Sigmoid colon (tissue), 7 donors: ENCODE data around the gene LRIT2. TPM values are rescaled to one million over a fixed set of nuclear protein-coding genes. Genes with fewer than 3 reads are reported as not detected.

Experiments
- DNase-seq: peaks from one replicate; pipeline ENCODE4 v3.0.0-alpha.2; 2019
- H3K27ac ChIP-seq, 4 donors: fragments of 200-600 bp; sonication (generic); one replicate each; pipeline ENCODE4 v1.5.1; 2016 to 2019; ENCODE audit warnings: mild to moderate bottlenecking in 1 of 4
- H3K27me3 ChIP-seq, 3 donors: fragments of 200-600 bp; sonication (generic); one replicate each; pipeline ENCODE4 v1.5.1; 2019; ENCODE audit warnings: mild to moderate bottlenecking in 1 of 3
- H3K36me3 ChIP-seq, 4 donors: fragments of 200-600 bp; sonication (generic); one replicate each; pipeline ENCODE4 v1.5.1; 2016 to 2019
- H3K4me1 ChIP-seq, 4 donors: fragments of 200-600 bp; sonication (generic); one replicate each; pipeline ENCODE4 v1.5.1; 2017 to 2019
- H3K4me3 ChIP-seq, 4 donors: fragments of 200-600 bp; sonication (generic); one replicate each; pipeline ENCODE4 v1.5.1; 2017 to 2019; ENCODE audit warnings: mild to moderate bottlenecking in 2 of 4, moderate library complexity in 1 of 4
- H3K9me3 ChIP-seq, 4 donors: fragments of 200-600 bp in 3 of 4; sonication (generic) in 3 of 4; one replicate each; pipeline versions ENCODE4 v1.5.1 to v1.6.1; 2013 to 2019
- EP300 ChIP-seq, 4 donors: sonication (generic); formaldehyde crosslinking; IDR thresholded peaks; one replicate each; pipeline ENCODE4 v1.6.1; 2017; ENCODE audit warnings: antibody characterized with exemption in 4 of 4
- POLR2A ChIP-seq, 2 donors: fragments of 450-650 bp; IDR thresholded peaks; one replicate each; pipeline ENCODE4 v1.6.1; 2016; ENCODE audit warnings: antibody characterized with exemption in 2 of 2, mild to moderate bottlenecking in 2 of 2, moderate library complexity in 2 of 2
- POLR2AphosphoS5 ChIP-seq, 4 donors: sonication (generic); formaldehyde crosslinking; IDR thresholded peaks; one replicate each; pipeline ENCODE4 v1.6.1; 2017; ENCODE audit warnings: antibody characterized with exemption in 4 of 4
- WGBS, 2 donors: extraction: QIAGEN DNeasy Blood & Tissue Kit; methylation state at CpG; one replicate each; pipeline ENCODE4 v1.1.7; 2013; 5-methylcytosine and 5-hydroxymethylcytosine counted together
- intact Hi-C: fragments of 100-400 bp; cut with DNase I; formaldehyde crosslinking; loops from one replicate; pipeline ENCODE4 v1.15.1; 2023
- polyA plus RNA-seq, 3 donors: library from polyadenylated mRNA; stranded (reverse); fragments of 200-250 nt; gene quantifications; one replicate each; pipeline ENCODE4 v1.2.3, GENCODE V29; 2013
- total RNA-seq, 4 donors: library from RNA; depleted of rRNA; stranded (reverse); fragments of >200 nt; gene quantifications; one replicate each; pipeline ENCODE4 v1.1.0, GENCODE V29; 2016
- TF ChIP-seq, protein P1 (sequence below), 4 experiments: fragments of 450-650 bp in 3 of 4; fragments of 200-600 bp in 1 of 4; IDR thresholded peaks; one replicate each; pipeline ENCODE4 v1.5.1; 2016 to 2019; ENCODE audit warnings: antibody characterized with exemption in 4 of 4, mild to moderate bottlenecking in 3 of 4, moderate library complexity in 2 of 4
- donor health status: healthy with polysubstance abuse.
- donor health status: Bipolar disorder and iron deficiency.
- donor health status: healthy.

The LRIT2 gene
- total and polyA plus RNA-seq, 7 donors = 0.03 TPM; not detected in 6

DNA sequence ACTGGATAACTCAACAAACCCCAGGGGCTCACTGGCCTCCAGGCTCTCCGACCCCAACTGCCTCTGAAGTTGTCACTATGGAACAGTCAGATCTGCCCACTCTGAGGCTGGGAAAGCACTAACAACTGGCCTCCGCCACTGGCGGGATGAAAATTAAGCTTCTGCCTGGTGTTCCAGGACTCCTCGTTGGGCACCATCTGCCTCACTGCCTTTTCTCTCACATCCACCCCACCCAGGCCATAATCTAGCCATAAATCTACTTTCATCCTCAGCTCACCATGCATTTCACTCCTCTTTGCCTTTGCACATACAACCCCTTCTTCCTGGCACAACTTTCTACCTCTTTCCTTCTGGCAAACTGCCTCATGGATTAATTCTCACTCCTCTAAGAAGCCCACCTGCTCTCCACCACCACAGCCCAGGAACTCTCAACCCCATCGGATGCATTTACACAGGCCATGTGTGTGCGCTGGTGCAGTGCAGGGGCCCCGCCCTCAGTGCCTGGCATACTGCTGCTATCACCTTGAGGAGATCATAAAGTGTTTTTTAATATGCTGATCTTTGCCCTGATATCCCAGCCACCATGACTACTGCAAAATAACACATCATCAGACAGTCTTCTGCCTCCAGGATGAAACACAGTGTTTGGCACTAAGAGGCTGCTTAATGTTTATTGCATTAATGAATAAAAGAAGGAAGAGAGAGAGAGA is 27.0 kb downstream of the LRIT2 start:
- Histone ChIP-seq H3K27me3 (peaks cover 0 to 31% (median 14%) of the 10 kb centered on the region in 3 donors), H3K27ac (no peak overlapping the region), H3K36me3 (no peaks in the 10 kb centered on the region), H3K9me3 (no peaks in the 10 kb centered on the region), H3K4me1 (peaks cover 0 to 42% (median 33%) of the 10 kb centered on the region in 4 donors), H3K4me3 (no peak overlapping the region)
- intact Hi-C loops = no loop called here
- DNase-seq = no peak
- TF ChIP-seq POLR2AphosphoS5 (IDR thresholded peaks at IDR 0.05) = no peak
- no peak for TF ChIP-seq EP300 (IDR thresholded peaks at IDR 0.05)
- 14 to 65% methylated on average over 7 of the region's 7 CpGs for WGBS, 2 donors

GRCh38 chr10:84197643-84198042 is 27.7 kb downstream of the LRIT2 start:
- Histone ChIP-seq H3K27me3 (peaks cover 0 to 38% (median 14%) of the 10 kb centered on the region in 3 donors), H3K27ac (no peak overlapping the region), H3K9me3 (no peaks in the 10 kb centered on the region), H3K4me1 (peaks cover 0 to 42% (median 33%) of the 10 kb centered on the region in 4 donors), H3K36me3 (no peaks in the 10 kb centered on the region), H3K4me3 (no peak overlapping the region)
- no peak for TF ChIP-seq POLR2A (IDR thresholded peaks at IDR 0.05)
- TF ChIP-seq, protein P1, sequence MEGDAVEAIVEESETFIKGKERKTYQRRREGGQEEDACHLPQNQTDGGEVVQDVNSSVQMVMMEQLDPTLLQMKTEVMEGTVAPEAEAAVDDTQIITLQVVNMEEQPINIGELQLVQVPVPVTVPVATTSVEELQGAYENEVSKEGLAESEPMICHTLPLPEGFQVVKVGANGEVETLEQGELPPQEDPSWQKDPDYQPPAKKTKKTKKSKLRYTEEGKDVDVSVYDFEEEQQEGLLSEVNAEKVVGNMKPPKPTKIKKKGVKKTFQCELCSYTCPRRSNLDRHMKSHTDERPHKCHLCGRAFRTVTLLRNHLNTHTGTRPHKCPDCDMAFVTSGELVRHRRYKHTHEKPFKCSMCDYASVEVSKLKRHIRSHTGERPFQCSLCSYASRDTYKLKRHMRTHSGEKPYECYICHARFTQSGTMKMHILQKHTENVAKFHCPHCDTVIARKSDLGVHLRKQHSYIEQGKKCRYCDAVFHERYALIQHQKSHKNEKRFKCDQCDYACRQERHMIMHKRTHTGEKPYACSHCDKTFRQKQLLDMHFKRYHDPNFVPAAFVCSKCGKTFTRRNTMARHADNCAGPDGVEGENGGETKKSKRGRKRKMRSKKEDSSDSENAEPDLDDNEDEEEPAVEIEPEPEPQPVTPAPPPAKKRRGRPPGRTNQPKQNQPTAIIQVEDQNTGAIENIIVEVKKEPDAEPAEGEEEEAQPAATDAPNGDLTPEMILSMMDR (IDR thresholded peaks at IDR 0.05) = no peak
- TF ChIP-seq EP300 (IDR thresholded peaks at IDR 0.05) = no peak
- TF ChIP-seq POLR2AphosphoS5 (IDR thresholded peaks at IDR 0.05) = no peak
- WGBS, 2 donors = 35 to 77% methylated on average over 5 of the region's 5 CpGs
- no peak for DNase-seq
- intact Hi-C loops = no loop called here

GRCh38 chr10:84196941-84197340 is 28.4 kb downstream of the LRIT2 start:
- Histone ChIP-seq H3K27me3 (peaks cover 0 to 33% (median 14%) of the 10 kb centered on the region in 3 donors), H3K4me3 (no peak overlapping the region), H3K36me3 (no peaks in the 10 kb centered on the region), H3K4me1 (peaks cover 0 to 42% (median 33%) of the 10 kb centered on the region in 4 donors), H3K9me3 (no peaks in the 10 kb centered on the region), H3K27ac (peak overlapping the region in 1 of 4 donors; percentile 38)
- 41 to 80% methylated on average over 5 of the region's 5 CpGs for WGBS, 2 donors
- peak; percentile 88 for DNase-seq
- intact Hi-C loops = no loop called here
- TF ChIP-seq POLR2AphosphoS5 (IDR thresholded peaks at IDR 0.05) (peak; percentile 18 to 82 (median 62)), POLR2A (IDR thresholded peaks at IDR 0.05) (no peak)

- peaks cover 0 to 34% (median 14%) of the 10 kb centered on the region in 3 donors for H3K27me3 ChIP-seq
- H3K4me1 ChIP-seq = peaks cover 0 to 42% (median 33%) of the 10 kb centered on the region in 4 donors
- TF ChIP-seq, protein P1 (IDR thresholded peaks at IDR 0.05) = no peak
- no peak for TF ChIP-seq POLR2AphosphoS5 (IDR thresholded peaks at IDR 0.05)
- TF ChIP-seq EP300 (IDR thresholded peaks at IDR 0.05) = no peak
- no peak for TF ChIP-seq POLR2A (IDR thresholded peaks at IDR 0.05)
- DNase-seq = peak; percentile 9
- no peaks in the 10 kb centered on the region for H3K9me3 ChIP-seq
- H3K36me3 ChIP-seq = no peaks in the 10 kb centered on the region
- intact Hi-C loops = no loop called here
- no peak overlapping the region for H3K27ac ChIP-seq
- WGBS, 2 donors = 4 to 36% methylated on average over 4 of the region's 4 CpGs
- H3K4me3 ChIP-seq = no peak overlapping the region
These were observed 29.3 kb downstream of the LRIT2 start for GRCh38 chr10:84196083-84196482.

- H3K27me3 ChIP-seq = peaks cover 0 to 41% (median 14%) of the 10 kb centered on the region in 3 donors
- no peak overlapping the region for H3K27ac ChIP-seq
- DNase-seq = peak; percentile 38
- peaks cover 0 to 42% (median 33%) of the 10 kb centered on the region in 4 donors for H3K4me1 ChIP-seq
- 5 to 22% methylated on average over 43 of the region's 43 CpGs for WGBS, 2 donors
- intact Hi-C loops = no loop called here
- H3K36me3 ChIP-seq = no peaks in the 10 kb centered on the region
- H3K9me3 ChIP-seq = no peaks in the 10 kb centered on the region
- peak overlapping the region in 3 of 4 donors; percentile 43 to 57 (median 50) for H3K4me3 ChIP-seq
- TF ChIP-seq, protein P1 (IDR thresholded peaks at IDR 0.05) = no peak
- TF ChIP-seq POLR2AphosphoS5 (IDR thresholded peaks at IDR 0.05) = no peak
- TF ChIP-seq EP300 (IDR thresholded peaks at IDR 0.05) = no peak
- no peak for TF ChIP-seq POLR2A (IDR thresholded peaks at IDR 0.05)
These were observed 30.1 kb downstream of the LRIT2 start for GRCh38 chr10:84195044-84195830.
